Stimulated activated CD8-positive, alpha-beta memory T cell treated with anti-CD3 and anti-CD28 coated beads, Interleukin-7, amount 100 ng/mL, for 48 hours (primary cell): ENCODE data around the gene KIAA2012.
"Not testable (repeated sequence)": the region's sequence is repeated elsewhere in the genome, so short reads cannot be mapped to it uniquely, and the experiment has no call there.

Source experiments
- DNase-seq, 2 donors: peaks; one replicate each; pipeline ENCODE4 v3.0.0-alpha.2; 2020; ENCODE audit warnings: low read depth in 1 of 2; ENCODE audit errors: extremely low read depth in 1 of 2

The KIAA2012 gene

GRCh38 chr2:202185156-202185555 lies 112.1 kb downstream of the KIAA2012 start:
- no peak for DNase-seq

DNA sequence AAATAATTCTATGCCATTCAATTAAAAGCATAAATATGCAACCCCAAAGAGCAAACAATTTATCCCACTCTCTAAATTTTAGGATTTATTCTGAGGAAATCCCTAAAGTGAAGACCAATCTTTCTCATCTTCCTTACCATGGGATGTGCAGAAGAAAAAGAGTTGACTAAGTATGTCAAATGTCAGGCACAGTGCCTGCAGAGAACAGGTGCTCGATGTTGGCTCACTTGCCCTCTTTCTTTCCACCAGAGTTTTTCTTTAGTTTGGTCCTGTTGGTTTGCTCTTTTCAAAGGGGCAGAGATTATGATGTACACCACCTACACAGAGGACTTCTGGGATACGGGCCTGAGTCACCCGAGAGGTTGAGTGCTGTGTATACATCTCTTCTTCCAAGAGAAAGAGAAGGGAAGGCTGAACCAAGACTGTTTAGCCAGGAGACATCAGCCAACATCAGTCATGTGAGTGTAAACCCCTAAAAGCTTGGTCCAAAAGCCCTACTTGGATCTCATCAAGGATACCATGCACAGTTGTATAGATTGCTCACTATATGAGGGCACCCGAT lies 113.7 kb downstream of the KIAA2012 start:
- DNase-seq, result no peak

- DNase-seq, result no peak
Observed at GRCh38 chr2:202187570-202187969, 114.5 kb downstream of the KIAA2012 start.

- no peak for DNase-seq
Observed at GRCh38 chr2:202193305-202193704, 120.2 kb downstream of the KIAA2012 start.

DNA sequence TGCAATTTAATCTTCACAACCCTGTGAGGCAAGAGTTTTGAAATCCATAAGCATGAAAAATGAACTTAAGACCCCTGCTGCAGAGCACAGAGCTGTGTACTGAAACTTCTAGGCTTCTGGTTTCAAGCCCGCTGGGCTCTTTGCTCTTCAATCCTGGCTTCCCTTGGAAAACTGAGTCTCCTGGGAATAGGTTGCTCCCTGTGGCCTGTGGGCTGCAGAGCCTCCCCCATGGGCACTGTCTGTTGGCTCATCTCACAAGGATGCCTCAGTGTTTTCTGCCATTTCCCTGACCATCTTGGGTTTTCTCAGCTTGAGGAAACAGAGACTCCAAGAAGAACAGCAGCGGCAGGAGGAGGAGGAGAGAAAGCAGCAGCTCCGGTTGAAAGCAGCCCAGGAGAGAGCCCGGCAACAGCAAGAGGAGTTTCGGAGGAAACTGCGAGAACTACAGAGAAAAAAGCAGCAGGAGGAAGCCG lies 120.9 kb downstream of the KIAA2012 start:
- no peak for DNase-seq

DNA sequence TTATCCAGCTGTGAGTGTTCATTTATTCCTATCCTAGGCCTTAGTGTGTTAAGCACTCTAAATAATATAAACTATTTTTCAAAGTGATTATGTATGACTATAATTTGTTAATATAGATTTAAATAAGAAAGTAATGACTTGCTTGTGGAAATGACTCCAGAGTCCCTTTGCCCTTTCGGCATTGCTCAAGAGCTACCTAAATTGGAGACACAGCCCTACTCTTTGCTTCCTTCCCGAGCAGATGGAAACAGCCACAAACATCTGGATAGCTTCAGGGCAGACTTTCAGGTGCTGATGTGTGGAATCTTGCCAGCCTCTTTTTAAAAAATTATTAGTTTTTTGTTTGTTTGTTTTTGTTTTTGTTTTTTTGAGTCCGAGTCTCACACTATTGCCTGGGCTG lies 121.4 kb downstream of the KIAA2012 start:
- DNase-seq, result no peak

DNA sequence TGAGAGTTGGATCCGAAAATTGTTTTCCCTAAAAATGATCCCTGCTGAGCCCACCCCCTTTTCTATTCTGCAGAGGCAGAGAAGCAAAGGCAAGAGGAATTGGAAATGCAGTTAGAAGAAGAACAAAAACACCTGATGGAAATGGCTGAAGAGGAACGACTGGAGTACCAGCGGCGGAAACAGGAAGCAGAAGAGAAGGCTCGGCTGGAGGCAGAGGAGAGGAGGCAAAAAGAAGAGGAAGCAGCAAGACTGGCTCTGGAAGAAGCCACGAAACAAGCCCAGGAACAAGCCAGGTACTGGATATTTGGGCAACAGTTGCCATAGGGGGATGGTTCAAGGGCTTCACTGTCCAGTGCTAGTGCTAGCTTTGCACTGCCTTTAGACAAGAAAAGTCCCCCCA lies 123.7 kb downstream of the KIAA2012 start:
- DNase-seq, result no peak

- DNase-seq, result no peak
Observed at GRCh38 chr2:202201220-202202160, 128.4 kb downstream of the KIAA2012 start.

DNA sequence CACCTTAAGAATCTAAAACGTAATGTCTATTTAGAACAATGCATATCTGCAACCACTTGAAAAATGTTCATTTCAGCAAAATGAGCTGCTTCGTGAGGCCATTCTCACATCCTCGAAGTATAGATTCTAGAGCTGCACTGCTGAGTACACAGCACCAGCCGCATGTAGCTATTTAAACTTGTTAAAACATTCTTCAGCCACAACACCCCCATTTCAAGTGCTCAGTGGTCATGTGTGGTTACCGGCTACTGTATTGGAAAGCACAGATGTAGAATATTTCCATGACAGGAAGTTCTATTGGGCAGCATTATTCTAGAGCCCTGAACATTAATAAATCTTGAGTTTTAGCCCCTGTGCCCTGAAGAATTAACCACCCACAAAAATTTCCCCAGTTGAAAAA lies 130.3 kb downstream of the KIAA2012 start:
- DNase-seq, result no peak

DNA sequence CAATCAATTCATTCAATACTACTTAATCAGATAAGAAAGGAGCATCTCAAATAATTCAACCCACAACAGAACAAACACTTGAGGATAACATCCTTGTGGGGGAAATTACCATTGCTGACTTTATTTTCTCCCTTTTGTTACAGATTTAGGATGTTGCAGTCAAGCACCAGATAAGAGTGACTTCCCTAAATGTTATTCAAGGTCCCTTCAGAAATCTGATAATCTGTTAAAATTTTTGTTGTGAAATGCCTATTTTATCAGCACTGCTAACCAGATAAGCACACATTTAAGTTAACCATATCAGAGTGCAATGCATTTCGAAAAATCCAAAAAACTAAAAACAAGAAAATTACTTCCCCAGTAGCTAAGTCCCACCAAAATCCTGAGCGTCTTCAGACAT lies 131.8 kb downstream of the KIAA2012 start:
- no peak for DNase-seq

GRCh38 chr2:202208526-202208925 lies 135.5 kb downstream of the KIAA2012 start:
- DNase-seq, result no peak

- no peak for DNase-seq
Observed at GRCh38 chr2:202215179-202215578, 142.1 kb downstream of the KIAA2012 start.

GRCh38 chr2:202221873-202222272 lies 148.8 kb downstream of the KIAA2012 start:
- DNase-seq, result no peak

- DNase-seq, result no peak
Observed at GRCh38 chr2:202237787-202238233, 164.8 kb downstream of the KIAA2012 start.

DNA sequence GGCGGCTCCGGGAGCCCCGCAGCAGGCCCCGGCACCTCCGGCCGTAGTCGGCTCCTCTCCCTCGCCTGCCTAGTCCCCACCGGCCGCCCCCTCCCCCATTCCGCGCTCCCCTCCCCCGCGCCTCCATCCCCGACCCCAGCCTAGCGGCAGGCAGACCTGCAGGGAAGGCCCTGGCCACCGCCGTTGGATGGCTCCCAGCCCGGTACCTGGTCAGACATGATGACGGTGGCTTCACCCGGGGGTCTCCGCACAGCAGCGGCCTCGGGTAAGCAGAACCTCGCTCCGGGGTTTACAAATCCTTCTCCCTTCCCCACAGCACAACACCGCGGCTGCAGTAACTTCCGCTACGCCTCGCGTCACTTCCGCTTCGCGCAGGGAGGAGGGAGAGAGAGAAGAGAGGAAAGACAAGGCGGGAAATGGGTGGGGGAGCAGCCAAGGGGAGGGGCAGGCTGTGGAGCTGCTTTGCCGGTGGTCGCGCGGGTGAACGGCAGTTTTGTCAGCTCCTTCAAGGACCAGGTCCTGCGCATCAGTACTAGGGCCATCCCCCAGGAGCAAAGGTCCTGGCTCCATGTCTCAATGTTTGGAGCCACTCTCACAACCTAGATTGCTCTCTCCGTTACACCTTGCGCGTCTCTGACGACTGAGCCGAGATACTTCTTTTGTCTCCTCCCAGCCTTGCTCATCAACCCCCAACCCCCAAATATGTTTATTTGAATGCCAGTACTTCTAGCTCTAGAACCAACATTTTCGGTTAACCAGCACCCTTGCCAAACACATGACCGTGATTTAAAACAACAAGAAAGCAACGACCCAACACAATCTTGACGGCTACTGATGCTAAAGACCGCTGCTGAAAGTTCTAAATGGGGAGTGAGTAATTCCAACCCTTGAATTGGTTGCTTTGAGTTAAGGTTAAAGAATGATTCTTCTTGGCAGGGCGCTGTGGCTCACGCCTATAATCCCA lies 165.5 kb downstream of the KIAA2012 start, which contains the start of gene SUMO1:
Gene SUMO1 (minus strand): TSS at position 364 of the 964 bp plus-strand sequence. CDS start 146 bp downstream, at position 218.
- peak; percentile 81 to 90 for DNase-seq

- not testable (repeated sequence) for DNase-seq
Observed at GRCh38 chr2:202247710-202248109, 174.7 kb downstream of the KIAA2012 start.

DNA sequence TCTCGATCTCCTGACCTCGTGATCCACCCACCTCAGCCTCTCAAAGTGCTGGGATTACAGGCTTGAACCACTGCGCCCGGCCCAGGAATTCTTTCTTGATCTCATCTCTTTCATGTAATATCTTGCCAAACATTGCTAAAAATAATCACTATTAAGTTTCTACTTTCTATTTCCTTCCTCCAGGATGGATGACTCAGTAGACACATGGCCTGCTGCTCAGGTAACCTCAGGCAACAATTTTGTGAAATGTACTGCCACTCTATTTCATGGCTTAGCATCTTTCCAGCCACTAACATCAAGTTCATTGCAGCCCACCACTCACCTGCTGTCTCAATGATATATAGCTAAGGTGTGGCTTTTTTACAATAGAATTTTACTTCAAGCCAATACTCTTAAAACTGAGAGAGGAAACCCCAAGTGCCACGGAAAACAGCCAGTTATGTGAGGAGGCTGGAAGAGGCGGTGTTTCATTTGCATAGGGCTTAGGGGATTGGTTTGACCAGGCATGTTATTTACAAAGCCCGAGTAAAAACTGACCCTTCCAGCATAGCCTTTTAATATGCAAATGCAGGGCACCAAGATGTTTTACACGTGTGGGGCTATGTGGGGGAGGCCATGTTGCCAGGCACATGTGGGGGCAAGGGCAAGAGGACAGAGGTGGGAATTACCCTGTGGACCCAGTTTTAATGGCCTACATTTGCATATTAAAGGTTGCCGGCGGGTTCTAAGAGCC lies 176.6 kb downstream of the KIAA2012 start:
- no peak for DNase-seq

DNA sequence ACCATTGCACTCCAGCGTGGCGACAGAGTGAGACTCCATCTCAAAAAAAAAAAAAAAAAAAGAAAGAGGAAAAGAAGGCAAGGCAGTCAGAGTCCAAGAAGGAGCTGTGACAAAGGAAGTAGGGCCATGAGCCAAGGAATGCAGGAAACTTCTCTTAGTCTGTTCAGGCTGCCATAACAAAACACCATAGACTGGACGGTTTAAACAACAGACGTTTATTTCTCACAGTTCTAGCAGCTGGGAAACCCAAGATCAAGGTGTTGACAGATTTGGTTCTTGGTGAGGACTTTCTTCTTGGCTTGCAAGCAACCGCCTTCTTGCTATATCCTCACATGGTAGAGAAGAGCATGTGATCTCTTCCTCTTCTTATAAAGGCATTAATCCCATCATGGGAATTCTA lies 178.4 kb downstream of the KIAA2012 start:
- DNase-seq, result no peak
